GM12878 (cell line): ENCODE data around the gene PLEKHM2. TPM values are rescaled to one million over a fixed set of nuclear protein-coding genes. Genes with fewer than 3 reads are reported as not detected.

Source experiments
- ATAC-seq: fragments of 200-7000 bp; cut with Tn5 transposase; 3 replicates; pipeline ENCODE4 v1.9.1; 2020; ENCODE audit warnings: mild to moderate bottlenecking, moderate library complexity
- BruUV-seq: library from RNA; stranded (reverse); fragments of 400-500 nt; replicated peaks from 2 replicates; lab custom pipeline; 2021; lab: Mats Ljungman, UMichigan
- CTCF ChIA-PET: fragments of 300-600 bp; sonication (Branson Sonifier 250); formaldehyde crosslinking; extraction: SDS; loops from one replicate; lab custom pipeline; 2021; ENCODE audit warnings: inconsistent platforms; lab: Yijun Ruan, JAX
- POLR2A ChIA-PET: fragments of 350-600 bp; formaldehyde crosslinking; extraction: SDS; loops from one replicate; lab custom pipeline; 2021; ENCODE audit warnings: inconsistent platforms; lab: Charles Lee
- RAD21 ChIA-PET: fragments of 300-600 bp; sonication (Branson Sonifier 250); formaldehyde crosslinking; loops from one replicate; lab custom pipeline; 2023; ENCODE audit warnings: antibody characterized with exemption; ENCODE audit not compliant: unreplicated experiment; lab: Charles Lee
- SMC1A ChIA-PET: fragments of 300-600 bp; sonication (Branson Sonifier 250); formaldehyde crosslinking; loops from one replicate; lab custom pipeline; 2023; ENCODE audit not compliant: unreplicated experiment, uncharacterized antibody; lab: Charles Lee
- DNase-seq: peaks from one replicate; pipeline ENCODE4 v3.0.0-alpha.2; 2011; ENCODE audit warnings: low read depth, low spot score
- FAIRE-seq: peaks from 3 replicates; lab custom pipeline; 2011; peaks lifted over from hg19 to GRCh38; lab: Jason Lieb, UNC
- H2AFZ ChIP-seq: 2 replicates; pipeline ENCODE4 v1.6.0; 2011; ENCODE audit warnings: low read depth, low read length, control low read depth; ENCODE audit not compliant: control insufficient read depth
- H3K27ac ChIP-seq: 2 replicates; pipeline ENCODE4 v1.5.1; 2011; ENCODE audit warnings: control low read depth; ENCODE audit not compliant: control insufficient read depth, insufficient read depth
- H3K27me3 ChIP-seq, 2 experiments: replicated peaks in 1 of 2; 2 replicates each; pipeline versions ENCODE4 v1.6.0 to v1.6.1; 2011; ENCODE audit warnings: low read length in 1 of 2; ENCODE audit not compliant: control insufficient read depth in 2 of 2, insufficient read depth in 2 of 2
- H3K36me3 ChIP-seq, 2 experiments: 2 replicates each; pipeline ENCODE4 v1.5.1; 2011; ENCODE audit warnings: low read length in 1 of 2; ENCODE audit not compliant: control insufficient read depth in 2 of 2, insufficient read depth in 2 of 2
- H3K4me1 ChIP-seq: 2 replicates; pipeline ENCODE4 v1.6.1; 2011; ENCODE audit warnings: mild to moderate bottlenecking, low read length, moderate library complexity, mixed read lengths; ENCODE audit not compliant: control insufficient read depth, insufficient read depth
- H3K4me2 ChIP-seq: 2 replicates; pipeline ENCODE4 v1.6.0; 2011; ENCODE audit warnings: control low read depth; ENCODE audit not compliant: control insufficient read depth, insufficient read depth
- H3K4me3 ChIP-seq: fragments of 200-600 bp; sonication (generic); 2 replicates; pipeline ENCODE4 v1.5.1; 2016
- H3K79me2 ChIP-seq: 2 replicates; pipeline ENCODE4 v1.6.0; 2011; ENCODE audit warnings: low read length; ENCODE audit not compliant: control insufficient read depth, insufficient read depth
- H3K9ac ChIP-seq: 2 replicates; pipeline ENCODE4 v1.8.0; 2011; ENCODE audit warnings: low read length, control low read depth, mixed read lengths; ENCODE audit not compliant: control insufficient read depth, insufficient read depth
- H3K9me3 ChIP-seq: replicated peaks from 3 replicates; pipeline ENCODE4 v1.5.1; 2011; ENCODE audit warnings: mild to moderate bottlenecking, low read length; ENCODE audit not compliant: control insufficient read depth, insufficient read depth
- H4K20me1 ChIP-seq: 2 replicates; pipeline ENCODE4 v1.6.0; 2011; ENCODE audit not compliant: control insufficient read depth, insufficient read depth
- BACH1 ChIP-seq: fragments of 450-650 bp; IDR thresholded peaks from 2 replicates; pipeline ENCODE4 v1.6.1; 2017; ENCODE audit warnings: mild to moderate bottlenecking, borderline replicate concordance
- FOXK2 ChIP-seq: fragments of 450-650 bp; IDR thresholded peaks from 2 replicates; pipeline ENCODE4 v1.6.1; 2017; ENCODE audit warnings: mild to moderate bottlenecking, moderate library complexity
- IKZF1 ChIP-seq: fragments of 450-650 bp; conservative IDR thresholded peaks from 2 replicates; pipeline ENCODE4 v1.6.1; 2017; ENCODE audit warnings: antibody characterized with exemption, mild to moderate bottlenecking
- KDM1A ChIP-seq: fragments of 200-600 bp; sonication (generic); IDR thresholded peaks from 2 replicates; pipeline ENCODE4 v1.6.1; 2016; ENCODE audit warnings: borderline replicate concordance
- MXI1 ChIP-seq: fragments of 150-350 bp; IDR thresholded peaks from 2 replicates; pipeline ENCODE4 v1.6.1; 2011; ENCODE audit warnings: low read depth, mild to moderate bottlenecking, inconsistent platforms, low read length, improper control_type of control experiment
- MYB ChIP-seq: fragments of 150-350 bp; IDR thresholded peaks from 2 replicates; pipeline ENCODE4 v1.6.1; 2014; ENCODE audit warnings: mild to moderate bottlenecking, low read depth, low read length, borderline replicate concordance
- NFIC ChIP-seq: IDR thresholded peaks from 2 replicates; pipeline ENCODE4 v1.6.1; 2012; ENCODE audit warnings: low read depth, mild to moderate bottlenecking, inconsistent platforms, low read length, moderate library complexity
- NR2C1 ChIP-seq: fragments of 450-650 bp; IDR thresholded peaks from 2 replicates; pipeline ENCODE4 v1.6.1; 2017; ENCODE audit warnings: antibody characterized with exemption, mild to moderate bottlenecking, moderate library complexity
- SMAD5 ChIP-seq: IDR thresholded peaks from 2 replicates; pipeline ENCODE4 v1.6.1; 2016; ENCODE audit warnings: antibody characterized with exemption, low read depth
- ZSCAN29 ChIP-seq: fragments of 450-650 bp; IDR thresholded peaks from 2 replicates; pipeline ENCODE4 v1.6.1; 2017; ENCODE audit warnings: mild to moderate bottlenecking, moderate library complexity
- WGBS: methylation state at CpG from one replicate; pipeline ENCODE4 v1.1.6; 2016; ENCODE audit warnings: low lambda C conversion rate; ENCODE audit not compliant: insufficient replicate concordance, insufficient coverage; ENCODE audit errors: missing lambda C conversion rate; 5-methylcytosine and 5-hydroxymethylcytosine counted together
- in situ Hi-C: fragments of 300-500 bp; cut with MboI; formaldehyde crosslinking; loops from 9 replicates; pipeline ENCODE4 v1.14.3; 2018; ENCODE audit warnings: mixed read lengths
- intact Hi-C: fragments of 100-400 bp; cut with micrococcal nuclease; formaldehyde crosslinking; loops from one replicate; pipeline ENCODE4 v1.14.2; 2022; ENCODE audit not compliant: unreplicated experiment
- polyA plus RNA-seq, 11 experiments: library from polyadenylated mRNA; depleted of rRNA in 4 of 11; unstranded in 6 of 11; stranded (reverse) in 5 of 11; fragments of >200 nt; fragmentation: Nextera tagmentation in 4 of 11; fragmentation: Illumina TruSeq in 1 of 11; extraction: Ambion mirVana in 4 of 11; extraction: Trizol in 1 of 11; gene quantifications; 1 replicate in 1 of 11; 2 replicates in 10 of 11; pipeline versions ENCODE4 v1.2.1 to v1.2.3, GENCODE V29; 2011 to 2016; ENCODE audit warnings: inconsistent platforms in 2 of 11, missing spikeins in 2 of 11, low read depth in 1 of 11
- total RNA-seq, 4 experiments: library from RNA; depleted of rRNA in 3 of 4; stranded (reverse); fragments of >200 nt in 3 of 4; fragmentation: Illumina TruSeq in 1 of 4; extraction: Trizol in 1 of 4; gene quantifications; 2 replicates each; pipeline versions ENCODE4 v1.2.1 to v1.2.3, GENCODE V29; 2013 to 2021
- TF ChIP-seq, protein P1 (sequence below): IDR thresholded peaks from 2 replicates; pipeline ENCODE4 v1.6.1; 2011; ENCODE audit warnings: low read depth, mild to moderate bottlenecking, low read length, moderate library complexity, borderline replicate concordance; ENCODE audit errors: extremely low read depth
- TF ChIP-seq, protein P2 (sequence below): fragments of 450-650 bp; IDR thresholded peaks from 2 replicates; pipeline ENCODE4 v1.6.1; 2018; ENCODE audit warnings: borderline replicate concordance, mild to moderate bottlenecking; ENCODE audit not compliant: partially characterized antibody
- TF ChIP-seq, protein P3 (sequence below): fragments of 450-650 bp; IDR thresholded peaks from 2 replicates; pipeline ENCODE4 v1.6.1; 2017; ENCODE audit warnings: low read depth, mild to moderate bottlenecking, moderate library complexity
- TF ChIP-seq, protein P4 (sequence below): fragments of 450-650 bp; IDR thresholded peaks from 2 replicates; pipeline ENCODE4 v1.6.1; 2017; ENCODE audit warnings: mild to moderate bottlenecking, moderate library complexity

PLEKHM2 gene
- total and polyA plus RNA-seq, 10 of the 15 experiments (the other 5 are each of a cell fraction or from before 2014, with no cell fraction given) = 0.37 to 55.2 (median 19.3) TPM

DNA sequence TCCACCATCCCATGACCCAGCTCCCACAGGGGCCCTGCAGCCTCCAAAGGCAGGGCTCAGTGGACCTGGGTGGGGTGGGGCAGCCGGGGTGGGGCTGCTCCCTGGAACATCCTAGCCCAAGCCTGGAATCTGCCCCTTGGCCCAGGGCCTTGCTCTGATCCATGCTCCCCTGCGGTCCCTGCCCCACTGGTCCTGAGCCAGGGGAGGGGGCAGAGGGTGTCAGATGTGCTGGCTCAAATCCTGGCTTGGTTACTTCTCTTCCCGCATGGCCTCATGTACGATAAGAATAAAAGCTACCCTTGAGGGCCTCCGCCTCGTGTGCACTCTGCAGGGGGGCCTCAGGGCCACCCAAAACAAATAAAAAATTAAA, 52.8 kb downstream of the PLEKHM2 start:
- no peaks in the 10 kb centered on the region for H3K79me2 ChIP-seq
- ATAC-seq = no peak
- POLR2A ChIA-PET = interaction anchor here (0.5 kb wide), 1 partner anchor 240 kb away, joined by 4 read pairs; no protein-coding TSS in a partner anchor
- no peaks in the 10 kb centered on the region for H3K27me3 ChIP-seq
- no peak overlapping the region for H3K4me2 ChIP-seq
- intact Hi-C loops = no loop called here
- no peak overlapping the region for H3K4me3 ChIP-seq
- BruUV-seq = no TSS peak
- no peak overlapping the region for H3K9ac ChIP-seq
- no peak overlapping the region for H2AFZ ChIP-seq
- WGBS = 92% methylated on average over 6 of the region's 6 CpGs
- CTCF ChIA-PET = no interaction called here
- H3K36me3 ChIP-seq = peaks cover 0 to 7% of the 10 kb centered on the region in 2 experiments; a peak in 2 of 4 replicates
- no peak for FAIRE-seq
- DNase-seq = no peak
- in situ Hi-C loops = no loop called here
- no peaks in the 10 kb centered on the region for H3K4me1 ChIP-seq
- H3K9me3 ChIP-seq = no peaks in the 10 kb centered on the region
- H3K27ac ChIP-seq = no peak overlapping the region
- SMC1A ChIA-PET = no interaction called here
- RAD21 ChIA-PET = interaction anchor here (1.0 kb wide), 1 partner anchor 65 kb away, joined by 4 read pairs; no protein-coding TSS in a partner anchor
- no peaks in the 10 kb centered on the region for H4K20me1 ChIP-seq
- TF ChIP-seq NR2C1 (no peak), IKZF1 (no peak), FOXK2 (no peak), KDM1A (no peak), SMAD5 (no peak), NFIC (no peak), ZSCAN29 (no peak), MXI1 (no peak), BACH1 (no peak), MYB (no peak)
- TF ChIP-seq, protein P1, sequence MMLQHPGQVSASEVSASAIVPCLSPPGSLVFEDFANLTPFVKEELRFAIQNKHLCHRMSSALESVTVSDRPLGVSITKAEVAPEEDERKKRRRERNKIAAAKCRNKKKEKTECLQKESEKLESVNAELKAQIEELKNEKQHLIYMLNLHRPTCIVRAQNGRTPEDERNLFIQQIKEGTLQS = no peak
- TF ChIP-seq, protein P2, sequence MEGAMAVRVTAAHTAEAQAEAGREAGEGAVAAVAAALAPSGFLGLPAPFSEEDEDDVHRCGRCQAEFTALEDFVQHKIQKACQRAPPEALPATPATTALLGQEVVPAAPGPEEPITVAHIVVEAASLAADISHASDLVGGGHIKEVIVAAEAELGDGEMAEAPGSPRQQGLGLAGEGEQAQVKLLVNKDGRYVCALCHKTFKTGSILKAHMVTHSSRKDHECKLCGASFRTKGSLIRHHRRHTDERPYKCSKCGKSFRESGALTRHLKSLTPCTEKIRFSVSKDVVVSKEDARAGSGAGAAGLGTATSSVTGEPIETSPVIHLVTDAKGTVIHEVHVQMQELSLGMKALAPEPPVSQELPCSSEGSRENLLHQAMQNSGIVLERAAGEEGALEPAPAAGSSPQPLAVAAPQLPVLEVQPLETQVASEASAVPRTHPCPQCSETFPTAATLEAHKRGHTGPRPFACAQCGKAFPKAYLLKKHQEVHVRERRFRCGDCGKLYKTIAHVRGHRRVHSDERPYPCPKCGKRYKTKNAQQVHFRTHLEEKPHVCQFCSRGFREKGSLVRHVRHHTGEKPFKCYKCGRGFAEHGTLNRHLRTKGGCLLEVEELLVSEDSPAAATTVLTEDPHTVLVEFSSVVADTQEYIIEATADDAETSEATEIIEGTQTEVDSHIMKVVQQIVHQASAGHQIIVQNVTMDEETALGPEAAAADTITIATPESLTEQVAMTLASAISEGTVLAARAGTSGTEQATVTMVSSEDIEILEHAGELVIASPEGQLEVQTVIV = no peak
- TF ChIP-seq, protein P3, sequence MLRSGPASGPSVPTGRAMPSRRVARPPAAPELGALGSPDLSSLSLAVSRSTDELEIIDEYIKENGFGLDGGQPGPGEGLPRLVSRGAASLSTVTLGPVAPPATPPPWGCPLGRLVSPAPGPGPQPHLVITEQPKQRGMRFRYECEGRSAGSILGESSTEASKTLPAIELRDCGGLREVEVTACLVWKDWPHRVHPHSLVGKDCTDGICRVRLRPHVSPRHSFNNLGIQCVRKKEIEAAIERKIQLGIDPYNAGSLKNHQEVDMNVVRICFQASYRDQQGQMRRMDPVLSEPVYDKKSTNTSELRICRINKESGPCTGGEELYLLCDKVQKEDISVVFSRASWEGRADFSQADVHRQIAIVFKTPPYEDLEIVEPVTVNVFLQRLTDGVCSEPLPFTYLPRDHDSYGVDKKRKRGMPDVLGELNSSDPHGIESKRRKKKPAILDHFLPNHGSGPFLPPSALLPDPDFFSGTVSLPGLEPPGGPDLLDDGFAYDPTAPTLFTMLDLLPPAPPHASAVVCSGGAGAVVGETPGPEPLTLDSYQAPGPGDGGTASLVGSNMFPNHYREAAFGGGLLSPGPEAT = no peak
- TF ChIP-seq, protein P4, sequence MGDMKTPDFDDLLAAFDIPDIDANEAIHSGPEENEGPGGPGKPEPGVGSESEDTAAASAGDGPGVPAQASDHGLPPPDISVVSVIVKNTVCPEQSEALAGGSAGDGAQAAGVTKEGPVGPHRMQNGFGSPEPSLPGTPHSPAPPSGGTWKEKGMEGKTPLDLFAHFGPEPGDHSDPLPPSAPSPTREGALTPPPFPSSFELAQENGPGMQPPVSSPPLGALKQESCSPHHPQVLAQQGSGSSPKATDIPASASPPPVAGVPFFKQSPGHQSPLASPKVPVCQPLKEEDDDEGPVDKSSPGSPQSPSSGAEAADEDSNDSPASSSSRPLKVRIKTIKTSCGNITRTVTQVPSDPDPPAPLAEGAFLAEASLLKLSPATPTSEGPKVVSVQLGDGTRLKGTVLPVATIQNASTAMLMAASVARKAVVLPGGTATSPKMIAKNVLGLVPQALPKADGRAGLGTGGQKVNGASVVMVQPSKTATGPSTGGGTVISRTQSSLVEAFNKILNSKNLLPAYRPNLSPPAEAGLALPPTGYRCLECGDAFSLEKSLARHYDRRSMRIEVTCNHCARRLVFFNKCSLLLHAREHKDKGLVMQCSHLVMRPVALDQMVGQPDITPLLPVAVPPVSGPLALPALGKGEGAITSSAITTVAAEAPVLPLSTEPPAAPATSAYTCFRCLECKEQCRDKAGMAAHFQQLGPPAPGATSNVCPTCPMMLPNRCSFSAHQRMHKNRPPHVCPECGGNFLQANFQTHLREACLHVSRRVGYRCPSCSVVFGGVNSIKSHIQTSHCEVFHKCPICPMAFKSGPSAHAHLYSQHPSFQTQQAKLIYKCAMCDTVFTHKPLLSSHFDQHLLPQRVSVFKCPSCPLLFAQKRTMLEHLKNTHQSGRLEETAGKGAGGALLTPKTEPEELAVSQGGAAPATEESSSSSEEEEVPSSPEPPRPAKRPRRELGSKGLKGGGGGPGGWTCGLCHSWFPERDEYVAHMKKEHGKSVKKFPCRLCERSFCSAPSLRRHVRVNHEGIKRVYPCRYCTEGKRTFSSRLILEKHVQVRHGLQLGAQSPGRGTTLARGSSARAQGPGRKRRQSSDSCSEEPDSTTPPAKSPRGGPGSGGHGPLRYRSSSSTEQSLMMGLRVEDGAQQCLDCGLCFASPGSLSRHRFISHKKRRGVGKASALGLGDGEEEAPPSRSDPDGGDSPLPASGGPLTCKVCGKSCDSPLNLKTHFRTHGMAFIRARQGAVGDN = no peak
